Skeletal muscle satellite cell (primary cell): Measurements from ENCODE around the gene VCAN.

Experiments used
- H3K27me3 ChIP-seq: 2 replicates; pipeline ENCODE4 v1.7.0; 2013; ENCODE audit warnings: low read length; ENCODE audit not compliant: control insufficient read depth, insufficient read depth
- H3K36me3 ChIP-seq: 2 replicates; pipeline ENCODE4 v1.7.0; 2013; ENCODE audit warnings: mild to moderate bottlenecking, control low read depth, low read length; ENCODE audit not compliant: insufficient read depth
- H3K4me1 ChIP-seq: 2 replicates; pipeline ENCODE4 v1.7.0; 2013; ENCODE audit warnings: low read length; ENCODE audit not compliant: control insufficient read depth, insufficient read depth
- H3K4me2 ChIP-seq: 2 replicates; pipeline ENCODE4 v1.7.0; 2013; ENCODE audit warnings: mild to moderate bottlenecking, low read length
- H3K4me3 ChIP-seq: 2 replicates; pipeline ENCODE4 v1.7.0; 2013; ENCODE audit warnings: low read length
- H3K9ac ChIP-seq: 2 replicates; pipeline ENCODE4 v1.7.0; 2013; ENCODE audit warnings: mild to moderate bottlenecking, low read depth, low read length, moderate library complexity
- H3K9me3 ChIP-seq: replicated peaks from 2 replicates; pipeline ENCODE4 v1.7.0; 2013; ENCODE audit warnings: mild to moderate bottlenecking, control low read depth, low read length

The VCAN gene

GRCh38 chr5:83485842-83486241 is 14.3 kb downstream of the VCAN start:
- no peaks in the 10 kb centered on the region for H3K27me3 ChIP-seq
- no peak overlapping the region for H3K4me3 ChIP-seq
- H3K36me3 ChIP-seq: peaks cover 26% of the 10 kb centered on the region
- H3K4me1 ChIP-seq: no peaks in the 10 kb centered on the region
- H3K9ac ChIP-seq: no peak overlapping the region
- H3K9me3 ChIP-seq: no peaks in the 10 kb centered on the region
- no peak overlapping the region for H3K4me2 ChIP-seq

GRCh38 chr5:83487155-83487554 is 15.6 kb downstream of the VCAN start:
- Histone ChIP-seq H3K4me1 (no peaks in the 10 kb centered on the region), H3K9ac (no peak overlapping the region), H3K27me3 (no peaks in the 10 kb centered on the region), H3K4me3 (no peak overlapping the region), H3K9me3 (no peaks in the 10 kb centered on the region), H3K4me2 (no peak overlapping the region), H3K36me3 (peaks cover 29% of the 10 kb centered on the region)

DNA sequence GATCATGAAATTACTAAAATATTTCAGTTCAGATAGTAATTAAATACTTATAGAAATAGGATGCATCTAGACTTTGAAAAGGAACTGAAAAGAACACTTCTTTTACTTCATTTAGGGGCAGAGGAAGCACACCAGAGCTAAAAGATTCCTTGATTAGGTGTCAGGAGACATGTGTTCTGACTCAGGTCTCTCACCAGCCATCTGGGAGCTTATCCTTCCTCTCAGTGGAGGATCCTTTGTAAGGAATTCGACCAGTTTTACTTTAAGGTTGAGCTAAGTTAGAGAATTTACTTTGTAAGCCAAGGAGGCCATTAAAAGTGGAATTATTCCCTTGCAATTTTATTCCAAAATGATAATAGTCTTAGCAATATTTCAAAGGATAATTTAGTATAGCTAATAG is 16.7 kb downstream of the VCAN start:
- H3K9ac ChIP-seq: no peak overlapping the region
- no peaks in the 10 kb centered on the region for H3K27me3 ChIP-seq
- H3K36me3 ChIP-seq: peaks cover 32% of the 10 kb centered on the region
- H3K4me1 ChIP-seq: no peaks in the 10 kb centered on the region
- no peak overlapping the region for H3K4me2 ChIP-seq
- H3K9me3 ChIP-seq: no peaks in the 10 kb centered on the region
- H3K4me3 ChIP-seq: no peak overlapping the region

GRCh38 chr5:83488821-83489220 is 17.3 kb downstream of the VCAN start:
- H3K9ac ChIP-seq: no peak overlapping the region
- no peaks in the 10 kb centered on the region for H3K9me3 ChIP-seq
- H3K36me3 ChIP-seq: peaks cover 32% of the 10 kb centered on the region
- no peaks in the 10 kb centered on the region for H3K27me3 ChIP-seq
- H3K4me3 ChIP-seq: no peak overlapping the region
- H3K4me2 ChIP-seq: no peak overlapping the region
- H3K4me1 ChIP-seq: no peaks in the 10 kb centered on the region

- Histone ChIP-seq H3K4me1 (no peaks in the 10 kb centered on the region), H3K9me3 (no peaks in the 10 kb centered on the region), H3K27me3 (no peaks in the 10 kb centered on the region), H3K4me2 (no peak overlapping the region), H3K36me3 (peaks cover 28% of the 10 kb centered on the region), H3K9ac (no peak overlapping the region), H3K4me3 (no peak overlapping the region)
These were observed 18.7 kb downstream of the VCAN start for GRCh38 chr5:83490203-83490602.

DNA sequence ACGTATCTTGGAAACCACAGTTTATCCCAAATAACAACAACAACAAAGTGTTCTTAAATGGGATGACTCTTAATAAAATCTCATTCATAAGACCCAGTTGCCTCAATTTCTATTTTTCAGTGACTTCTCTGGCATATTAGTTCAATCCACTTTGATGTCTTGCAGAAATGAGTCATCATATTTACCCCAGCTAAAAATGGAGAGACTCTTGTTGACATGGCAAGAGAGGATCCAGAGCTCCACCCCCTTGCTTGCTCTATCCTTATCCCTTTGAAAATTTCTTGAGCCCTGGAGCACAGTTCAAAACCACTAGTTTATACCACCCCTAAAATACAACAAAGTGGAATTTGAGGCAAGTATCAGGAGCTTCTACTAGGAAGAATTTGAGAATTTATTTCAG is 20.8 kb downstream of the VCAN start:
- no peak overlapping the region for H3K9ac ChIP-seq
- H3K4me3 ChIP-seq: no peak overlapping the region
- H3K4me1 ChIP-seq: no peaks in the 10 kb centered on the region
- no peaks in the 10 kb centered on the region for H3K9me3 ChIP-seq
- H3K4me2 ChIP-seq: no peak overlapping the region
- peaks cover 28% of the 10 kb centered on the region for H3K36me3 ChIP-seq
- H3K27me3 ChIP-seq: no peaks in the 10 kb centered on the region

DNA sequence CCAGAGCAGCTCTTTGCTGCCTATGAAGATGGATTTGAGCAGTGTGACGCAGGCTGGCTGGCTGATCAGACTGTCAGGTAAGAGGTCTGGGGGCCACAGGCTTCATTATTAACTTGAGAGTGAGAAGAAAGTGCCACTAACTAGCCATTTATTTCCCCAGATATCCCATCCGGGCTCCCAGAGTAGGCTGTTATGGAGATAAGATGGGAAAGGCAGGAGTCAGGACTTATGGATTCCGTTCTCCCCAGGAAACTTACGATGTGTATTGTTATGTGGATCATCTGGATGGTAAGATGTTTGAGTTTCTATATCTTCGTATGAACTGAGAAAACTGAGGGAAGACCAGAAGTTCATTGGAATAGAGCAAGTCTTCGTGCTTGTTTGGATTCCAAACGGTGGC is 22.1 kb downstream of the VCAN start:
- H3K4me2 ChIP-seq: no peak overlapping the region
- H3K9me3 ChIP-seq: no peaks in the 10 kb centered on the region
- H3K27me3 ChIP-seq: no peaks in the 10 kb centered on the region
- H3K36me3 ChIP-seq: peaks cover 35% of the 10 kb centered on the region
- H3K4me1 ChIP-seq: no peaks in the 10 kb centered on the region
- H3K4me3 ChIP-seq: no peak overlapping the region
- H3K9ac ChIP-seq: no peak overlapping the region

DNA sequence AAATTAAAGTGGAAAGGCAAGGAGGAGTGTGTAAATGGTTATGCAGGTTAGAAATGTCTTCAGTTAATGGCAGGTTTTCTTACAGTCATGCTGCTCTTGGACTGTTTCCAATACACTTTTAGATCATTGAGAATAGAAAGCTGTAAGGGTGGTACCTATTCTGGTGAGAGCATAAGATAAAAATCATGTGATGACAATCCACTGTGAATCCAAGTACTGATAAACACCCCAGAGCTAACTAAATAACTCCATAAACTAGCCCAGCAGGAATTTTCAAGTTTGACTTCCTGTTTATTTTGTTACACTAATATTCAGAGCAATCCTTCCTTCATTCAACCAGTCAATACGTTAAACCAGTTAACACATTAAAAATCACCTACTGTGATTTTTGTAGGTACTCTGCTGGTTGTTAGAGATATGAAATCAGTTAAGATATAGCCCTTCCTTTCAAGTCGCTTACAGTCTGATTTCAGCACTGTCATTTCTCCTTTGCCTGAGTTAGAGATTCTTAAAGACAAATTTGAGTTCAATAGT is 22.6 kb downstream of the VCAN start:
- peaks cover 35% of the 10 kb centered on the region for H3K36me3 ChIP-seq
- H3K4me1 ChIP-seq: no peaks in the 10 kb centered on the region
- H3K4me2 ChIP-seq: no peak overlapping the region
- H3K9ac ChIP-seq: no peak overlapping the region
- H3K27me3 ChIP-seq: no peaks in the 10 kb centered on the region
- H3K9me3 ChIP-seq: no peaks in the 10 kb centered on the region
- no peak overlapping the region for H3K4me3 ChIP-seq

GRCh38 chr5:83494666-83495065 is 23.1 kb downstream of the VCAN start:
- Histone ChIP-seq H3K27me3 (no peaks in the 10 kb centered on the region), H3K4me3 (no peak overlapping the region), H3K36me3 (peaks cover 35% of the 10 kb centered on the region), H3K4me2 (no peak overlapping the region), H3K4me1 (no peaks in the 10 kb centered on the region), H3K9me3 (no peaks in the 10 kb centered on the region), H3K9ac (no peak overlapping the region)

DNA sequence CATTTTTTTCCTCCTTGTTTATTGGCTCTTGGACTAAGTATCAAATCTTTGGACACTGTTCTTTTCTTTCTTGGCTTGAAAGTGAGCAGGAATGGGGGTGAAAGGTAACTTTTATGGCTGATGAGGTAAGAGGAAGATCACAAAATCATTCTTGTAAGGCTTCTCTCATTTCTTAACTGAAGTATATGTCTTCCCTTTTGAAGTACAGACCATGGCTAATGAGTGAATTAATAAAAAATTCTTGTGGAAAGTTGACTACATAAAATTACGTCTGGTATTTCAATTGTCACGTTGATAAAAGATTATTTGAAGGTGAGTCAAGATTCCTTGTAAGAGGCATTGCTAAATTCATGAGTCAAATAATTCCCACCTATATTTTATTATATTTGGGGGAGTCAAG is 25.1 kb downstream of the VCAN start:
- Histone ChIP-seq H3K4me2 (no peak overlapping the region), H3K4me3 (no peak overlapping the region), H3K9me3 (no peaks in the 10 kb centered on the region), H3K4me1 (no peaks in the 10 kb centered on the region), H3K9ac (no peak overlapping the region), H3K36me3 (peaks cover 27% of the 10 kb centered on the region), H3K27me3 (no peaks in the 10 kb centered on the region)

GRCh38 chr5:83498585-83498984 is 27.0 kb downstream of the VCAN start:
- H3K4me1 ChIP-seq: peaks cover 6% of the 10 kb centered on the region
- no peak overlapping the region for H3K4me2 ChIP-seq
- no peaks in the 10 kb centered on the region for H3K27me3 ChIP-seq
- no peak overlapping the region for H3K4me3 ChIP-seq
- H3K9me3 ChIP-seq: no peaks in the 10 kb centered on the region
- no peak overlapping the region for H3K9ac ChIP-seq
- H3K36me3 ChIP-seq: peaks cover 17% of the 10 kb centered on the region

DNA sequence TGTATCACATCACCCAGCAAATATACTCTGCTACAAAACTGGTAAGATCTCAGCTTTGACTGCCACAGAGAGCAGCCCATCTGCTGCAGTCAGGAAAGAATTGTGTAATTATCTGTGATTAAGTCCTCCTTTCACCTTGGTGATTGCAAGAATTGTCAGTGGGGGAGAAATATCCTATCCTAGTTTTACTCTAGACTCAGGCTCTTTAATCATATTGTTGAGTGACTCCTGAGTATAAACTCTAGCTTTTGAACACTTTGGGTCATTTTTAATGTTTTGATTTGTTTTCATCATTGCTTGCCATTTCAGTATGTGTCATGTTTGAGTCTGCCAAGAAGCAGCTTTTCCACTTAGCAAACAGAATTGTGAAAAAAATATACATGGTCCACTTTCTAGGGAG is 32.1 kb downstream of the VCAN start:
- no peaks in the 10 kb centered on the region for H3K36me3 ChIP-seq
- H3K4me2 ChIP-seq: peak overlapping the region; percentile 44
- H3K4me3 ChIP-seq: no peak overlapping the region
- H3K27me3 ChIP-seq: no peaks in the 10 kb centered on the region
- peaks cover 12% of the 10 kb centered on the region for H3K4me1 ChIP-seq
- H3K9ac ChIP-seq: no peak overlapping the region
- H3K9me3 ChIP-seq: no peaks in the 10 kb centered on the region
